SK-N-SH treated with all-trans-retinoic acid at 6 μM for 48 hours (cell line): ENCODE data around the gene GART.

ENCODE experiments used
- ATAC-seq: fragments of 200-7000 bp; cut with Tn5 transposase; 3 replicates; pipeline ENCODE4 v1.9.1; 2020; ENCODE audit warnings: mild to moderate bottlenecking, moderate library complexity
- ARNTL ChIP-seq: fragments of 450-650 bp; formaldehyde crosslinking; IDR thresholded peaks from 2 replicates; pipeline ENCODE4 v1.5.0; 2020; ENCODE audit warnings: low read depth, mild to moderate bottlenecking, moderate library complexity, borderline replicate concordance
- BACH2 ChIP-seq: fragments of 250-450 bp; sonication (Bioruptor Pico); IDR thresholded peaks from 2 replicates; pipeline ENCODE4 v1.9.0; 2021; ENCODE audit warnings: mild to moderate bottlenecking, borderline replicate concordance
- CREB5 ChIP-seq: fragments of 250-450 bp; sonication (Bioruptor Pico); IDR thresholded peaks from 2 replicates; pipeline ENCODE4 v1.5.1; 2020; ENCODE audit warnings: low read depth, mild to moderate bottlenecking, moderate library complexity
- CSDC2 ChIP-seq: fragments of 250-450 bp; sonication (Bioruptor Pico); IDR thresholded peaks from 2 replicates; pipeline ENCODE4 v1.5.0; 2020; ENCODE audit warnings: mild to moderate bottlenecking, moderate library complexity
- CSRNP3 ChIP-seq: fragments of 250-450 bp; sonication (Bioruptor Pico); IDR thresholded peaks from 2 replicates; pipeline ENCODE4 v1.5.1; 2021; ENCODE audit warnings: mild to moderate bottlenecking, moderate library complexity
- ESRRG ChIP-seq: fragments of 250-450 bp; sonication (Bioruptor Pico); IDR thresholded peaks from 2 replicates; pipeline ENCODE4 v1.6.1; 2021; ENCODE audit warnings: mild to moderate bottlenecking
- GLIS3 ChIP-seq: fragments of 250-450 bp; sonication (Bioruptor Pico); IDR thresholded peaks from 2 replicates; pipeline ENCODE4 v1.5.0; 2020; ENCODE audit warnings: mild to moderate bottlenecking, moderate library complexity
- ISL1 ChIP-seq: fragments of 250-450 bp; sonication (Bioruptor Pico); IDR thresholded peaks from 2 replicates; pipeline ENCODE4 v2.1.2; 2022; ENCODE audit warnings: mild to moderate bottlenecking, moderate library complexity
- OSR1 ChIP-seq: fragments of 250-450 bp; sonication (Bioruptor Pico); IDR thresholded peaks from 2 replicates; pipeline ENCODE4 v1.8.0; 2022; ENCODE audit warnings: moderate library complexity, mild to moderate bottlenecking, inconsistent platforms
- POU6F1 ChIP-seq: fragments of 250-450 bp; sonication (Bioruptor Pico); IDR thresholded peaks from 2 replicates; pipeline ENCODE4 v1.8.0; 2021; ENCODE audit warnings: low read depth, mild to moderate bottlenecking, moderate library complexity, borderline replicate concordance
- PPARA ChIP-seq: fragments of 250-450 bp; sonication (Bioruptor Pico); IDR thresholded peaks from 2 replicates; pipeline ENCODE4 v1.5.0; 2020; ENCODE audit warnings: mild to moderate bottlenecking, borderline replicate concordance
- RARB ChIP-seq: fragments of 250-450 bp; sonication (Bioruptor Pico); IDR thresholded peaks from 2 replicates; pipeline ENCODE4 v1.8.0; 2021; ENCODE audit warnings: mild to moderate bottlenecking, moderate library complexity
- SNAI2 ChIP-seq: fragments of 250-450 bp; sonication (Bioruptor Pico); IDR thresholded peaks from 2 replicates; pipeline ENCODE4 v1.5.0; 2020; ENCODE audit warnings: mild to moderate bottlenecking, moderate library complexity
- TCF4 ChIP-seq: fragments of 250-450 bp; sonication (Bioruptor Pico); IDR thresholded peaks from 2 replicates; pipeline ENCODE4 v1.8.0; 2021; ENCODE audit warnings: mild to moderate bottlenecking, moderate library complexity, borderline replicate concordance
- TOX ChIP-seq: fragments of 250-450 bp; sonication (Bioruptor Pico); IDR thresholded peaks from 2 replicates; pipeline ENCODE4 v1.8.0; 2021; ENCODE audit warnings: mild to moderate bottlenecking, moderate library complexity, borderline replicate concordance
- TSHZ2 ChIP-seq: fragments of 250-450 bp; sonication (Bioruptor Pico); IDR thresholded peaks from 2 replicates; pipeline ENCODE4 v1.5.0; 2020; ENCODE audit warnings: mild to moderate bottlenecking, moderate library complexity
- ZC3H10 ChIP-seq: fragments of 250-450 bp; sonication (Bioruptor Pico); IDR thresholded peaks from 2 replicates; pipeline ENCODE4 v1.5.1; 2021; ENCODE audit warnings: mild to moderate bottlenecking, moderate library complexity
- ZFP3 ChIP-seq: fragments of 250-450 bp; sonication (Bioruptor Pico); IDR thresholded peaks from 2 replicates; pipeline ENCODE4 v1.5.0; 2020; ENCODE audit warnings: mild to moderate bottlenecking, moderate library complexity
- ZFP30 ChIP-seq: fragments of 450-650 bp; formaldehyde crosslinking; IDR thresholded peaks from 2 replicates; pipeline ENCODE4 v1.5.0; 2022; ENCODE audit warnings: mild to moderate bottlenecking, moderate library complexity
- ZNF565 ChIP-seq: fragments of 450-650 bp; formaldehyde crosslinking; conservative IDR thresholded peaks from 2 replicates; pipeline ENCODE4 v1.5.0; 2020; ENCODE audit warnings: low read depth, mild to moderate bottlenecking, moderate library complexity
- ZNF70 ChIP-seq: fragments of 450-650 bp; formaldehyde crosslinking; IDR thresholded peaks from 2 replicates; pipeline ENCODE4 v1.5.0; 2020; ENCODE audit warnings: mild to moderate bottlenecking, moderate library complexity
- ZNF8 ChIP-seq: fragments of 450-650 bp; formaldehyde crosslinking; IDR thresholded peaks from 2 replicates; pipeline ENCODE4 v1.5.0; 2020; ENCODE audit warnings: mild to moderate bottlenecking, moderate library complexity

Gene GART

GRCh38 chr21:33505833-33506232, 36.1 kb downstream of the GART start (continued):
- no peak for TF ChIP-seq POU6F1 (CRISPR knock-in tag)
- TF ChIP-seq ZFP30 (CRISPR knock-in tag) = no peak
- TF ChIP-seq SNAI2 (CRISPR knock-in tag) = no peak

- no peak for ATAC-seq
- TF ChIP-seq ISL1 (CRISPR knock-in tag) (no peak), RARB (CRISPR knock-in tag) (no peak)
Observed at GRCh38 chr21:33496345-33496744, 45.6 kb downstream of the GART start.

GRCh38 chr21:33495743-33496142, 46.2 kb downstream of the GART start:
- TF ChIP-seq TOX (no peak), OSR1 (no peak), ARNTL (CRISPR knock-in tag) (no peak), CSDC2 (CRISPR knock-in tag) (no peak), CSRNP3 (CRISPR knock-in tag) (no peak), BACH2 (CRISPR knock-in tag) (no peak), ZFP30 (CRISPR knock-in tag) (no peak), GLIS3 (CRISPR knock-in tag) (no peak), RARB (CRISPR knock-in tag) (no peak), ZFP3 (CRISPR knock-in tag) (no peak), TSHZ2 (CRISPR knock-in tag) (no peak), ESRRG (CRISPR knock-in tag) (no peak), POU6F1 (CRISPR knock-in tag) (no peak), CREB5 (CRISPR knock-in tag) (no peak)
- no peak for ATAC-seq

- no peak for TF ChIP-seq OSR1
- no peak for TF ChIP-seq CREB5 (CRISPR knock-in tag)
- no peak for TF ChIP-seq ARNTL (CRISPR knock-in tag)
- no peak for TF ChIP-seq ZC3H10 (CRISPR knock-in tag)
- no peak for TF ChIP-seq PPARA
- no peak for TF ChIP-seq GLIS3 (CRISPR knock-in tag)
- no peak for TF ChIP-seq ZNF70 (CRISPR knock-in tag)
- TF ChIP-seq ZFP30 (CRISPR knock-in tag) = no peak
- no peak for TF ChIP-seq ISL1 (CRISPR knock-in tag)
- no peak for TF ChIP-seq SNAI2 (CRISPR knock-in tag)
- TF ChIP-seq ZNF8 (CRISPR knock-in tag) = no peak
- no peak for TF ChIP-seq CSRNP3 (CRISPR knock-in tag)
- TF ChIP-seq TOX = no peak
- no peak for TF ChIP-seq POU6F1 (CRISPR knock-in tag)
- TF ChIP-seq TCF4 (CRISPR knock-in tag) = no peak
- no peak for TF ChIP-seq ZNF565 (CRISPR knock-in tag)
- ATAC-seq = no peak
Observed at GRCh38 chr21:33493756-33494155, 48.2 kb downstream of the GART start.
